ENCODE results near the gene PLCB2. TPM values are rescaled to one million over a fixed set of nuclear protein-coding genes. Genes with fewer than 3 reads are reported as not detected.

Gene PLCB2, protein sequence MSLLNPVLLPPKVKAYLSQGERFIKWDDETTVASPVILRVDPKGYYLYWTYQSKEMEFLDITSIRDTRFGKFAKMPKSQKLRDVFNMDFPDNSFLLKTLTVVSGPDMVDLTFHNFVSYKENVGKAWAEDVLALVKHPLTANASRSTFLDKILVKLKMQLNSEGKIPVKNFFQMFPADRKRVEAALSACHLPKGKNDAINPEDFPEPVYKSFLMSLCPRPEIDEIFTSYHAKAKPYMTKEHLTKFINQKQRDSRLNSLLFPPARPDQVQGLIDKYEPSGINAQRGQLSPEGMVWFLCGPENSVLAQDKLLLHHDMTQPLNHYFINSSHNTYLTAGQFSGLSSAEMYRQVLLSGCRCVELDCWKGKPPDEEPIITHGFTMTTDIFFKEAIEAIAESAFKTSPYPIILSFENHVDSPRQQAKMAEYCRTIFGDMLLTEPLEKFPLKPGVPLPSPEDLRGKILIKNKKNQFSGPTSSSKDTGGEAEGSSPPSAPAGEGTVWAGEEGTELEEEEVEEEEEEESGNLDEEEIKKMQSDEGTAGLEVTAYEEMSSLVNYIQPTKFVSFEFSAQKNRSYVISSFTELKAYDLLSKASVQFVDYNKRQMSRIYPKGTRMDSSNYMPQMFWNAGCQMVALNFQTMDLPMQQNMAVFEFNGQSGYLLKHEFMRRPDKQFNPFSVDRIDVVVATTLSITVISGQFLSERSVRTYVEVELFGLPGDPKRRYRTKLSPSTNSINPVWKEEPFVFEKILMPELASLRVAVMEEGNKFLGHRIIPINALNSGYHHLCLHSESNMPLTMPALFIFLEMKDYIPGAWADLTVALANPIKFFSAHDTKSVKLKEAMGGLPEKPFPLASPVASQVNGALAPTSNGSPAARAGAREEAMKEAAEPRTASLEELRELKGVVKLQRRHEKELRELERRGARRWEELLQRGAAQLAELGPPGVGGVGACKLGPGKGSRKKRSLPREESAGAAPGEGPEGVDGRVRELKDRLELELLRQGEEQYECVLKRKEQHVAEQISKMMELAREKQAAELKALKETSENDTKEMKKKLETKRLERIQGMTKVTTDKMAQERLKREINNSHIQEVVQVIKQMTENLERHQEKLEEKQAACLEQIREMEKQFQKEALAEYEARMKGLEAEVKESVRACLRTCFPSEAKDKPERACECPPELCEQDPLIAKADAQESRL
- 100 to 1,000 TPM; 156 to 166 TPM for total RNA-seq
- 10 to 100 TPM; 14.5 to 23.0 (median 22.2) TPM for polyA plus RNA-seq
- 43.1 to 282 (median 164) reads per million in 6 experiments for total RNA-seq

DNA sequence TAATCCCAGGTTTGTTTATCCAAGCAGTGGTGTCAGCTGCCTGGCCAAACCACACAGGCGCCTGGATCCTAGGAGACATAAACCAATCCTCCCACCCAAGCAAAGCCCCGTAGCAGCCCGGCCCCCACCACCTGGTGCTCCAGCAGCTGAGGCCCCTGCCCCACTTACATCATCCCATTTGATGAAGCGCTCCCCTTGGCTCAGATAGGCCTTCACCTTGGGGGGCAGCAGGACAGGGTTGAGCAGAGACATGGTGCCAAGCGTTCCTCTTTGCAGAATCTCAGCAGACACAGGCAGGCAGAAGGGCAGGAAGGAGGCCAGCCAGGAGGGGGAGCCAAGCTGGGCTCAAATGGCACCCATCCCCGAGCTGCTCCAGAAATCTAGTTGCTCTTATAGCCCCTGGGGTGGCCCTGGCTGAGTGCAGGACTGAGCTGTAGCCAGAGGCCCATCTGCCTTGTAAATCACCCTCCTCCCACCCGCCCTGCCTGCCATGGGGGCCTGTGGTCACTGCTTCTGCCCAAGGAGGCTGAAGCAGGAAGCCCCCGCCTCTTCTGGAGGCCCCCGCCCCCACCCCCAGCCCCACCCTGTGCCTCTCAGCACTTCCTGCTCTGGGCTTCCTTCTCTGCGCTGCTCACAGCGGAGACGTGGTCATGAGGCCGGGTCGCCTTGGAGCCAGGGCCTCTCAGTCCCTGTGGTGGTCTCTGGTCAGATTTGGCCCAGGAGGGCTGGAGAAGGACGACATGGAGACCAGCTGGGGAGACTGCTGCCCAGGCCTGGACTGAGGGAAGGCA lies at the start of gene PLCB2:
TSS of gene PLCB2 (minus strand) at position 515 of the 791 bp plus-strand sequence. CDS start at position 252, 263 bp downstream.
- Mint-ChIP-seq H3K4me3 (peak within 1 kb of the TSS; percentile 94 to 98 (median 96)), H3K9me3 (no peaks in the 10 kb centered on the region), H3K27ac (peak within 1 kb of the TSS; percentile 93 to 98 (median 97)), H3K36me3 (peaks cover 0 to 26% (median 0%) of the 10 kb centered on the region in 3 donors), H3K27me3 (no peaks in the 10 kb centered on the region), H3K4me1 (peaks cover 30 to 58% (median 55%) of the 10 kb centered on the region in 4 donors)
- DNase-seq, result peak; percentile 52 to 85 (median 70)
- peak; percentile 81 to 83 for ATAC-seq
- POLR2A ChIA-PET, result interaction anchor here (0.7 to 6.8 kb wide), 24 partner anchors 9 to 587 kb away, joined by 3 to 104 read pairs (median 4); partner anchors contain the start of genes ANKRD63, BAHD1, FSIP1 and INAFM2

DNA sequence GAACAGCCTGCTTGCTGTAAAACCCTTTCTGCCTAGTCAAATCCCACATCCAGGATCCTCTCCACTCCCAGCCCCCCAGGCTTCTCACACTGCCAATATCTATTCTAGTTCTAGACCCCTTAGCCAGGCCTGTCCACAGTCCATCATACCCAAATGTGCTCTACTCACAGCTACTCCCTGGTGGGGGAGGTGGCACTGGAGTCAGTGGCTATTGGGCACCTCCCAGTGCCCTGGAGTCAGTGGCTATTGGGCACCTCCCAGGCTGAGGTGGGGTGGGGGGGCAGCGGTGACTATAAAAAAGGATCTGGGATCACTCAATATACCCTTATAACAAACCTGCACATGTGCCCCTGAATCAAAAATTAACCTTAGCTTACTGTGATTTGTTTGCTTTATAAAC lies 49.5 kb upstream of the PLCB2 start:
- Mint-ChIP-seq H3K9me3 (no peaks in the 10 kb centered on the region), H3K27ac (no peak overlapping the region), H3K36me3 (no peaks in the 10 kb centered on the region), H3K4me3 (peak overlapping the region; percentile 52 to 88 (median 78)), H3K27me3 (peaks cover 3 to 33% (median 6%) of the 10 kb centered on the region in 5 donors), H3K4me1 (peaks cover 7 to 13% (median 10%) of the 10 kb centered on the region in 4 donors)
- POLR2A ChIA-PET, result interaction anchor here (1.4 to 2.2 kb wide), 3 partner anchors 11 to 95 kb away, joined by 3 to 8 read pairs (median 4); no protein-coding TSS in a partner anchor
- DNase-seq (no peak), ATAC-seq (no peak)

DNA sequence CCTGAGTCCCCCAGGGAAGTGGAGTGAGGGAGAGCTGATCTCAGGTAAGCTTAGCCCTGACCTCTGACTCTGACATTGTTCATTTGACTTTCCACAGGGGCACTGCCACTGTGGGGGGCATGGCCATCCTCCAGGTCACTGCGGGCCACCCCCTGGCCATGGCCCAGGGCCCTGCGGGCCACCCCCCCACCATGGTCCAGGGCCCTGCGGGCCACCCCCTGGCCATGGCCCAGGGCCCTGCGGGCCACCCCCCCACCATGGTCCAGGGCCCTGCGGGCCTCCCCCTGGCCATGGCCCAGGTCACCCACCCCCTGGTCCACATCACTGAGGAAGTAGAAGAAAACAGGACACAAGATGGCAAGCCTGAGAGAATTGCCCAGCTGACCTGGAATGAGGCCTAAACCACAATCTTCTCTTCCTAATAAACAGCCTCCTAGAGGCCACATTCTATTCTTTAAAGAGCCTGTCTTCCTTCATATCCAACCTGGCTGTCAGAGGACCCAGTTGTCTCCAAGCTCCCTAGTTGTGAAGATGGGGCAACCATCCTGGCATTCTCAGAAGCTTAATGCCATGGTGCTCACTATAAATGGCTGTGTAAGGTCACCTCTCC lies 48.3 kb upstream of the PLCB2 start:
- POLR2A ChIA-PET, result interaction anchor here (0.7 kb wide), 1 partner anchor 14 kb away, joined by 3 read pairs; no protein-coding TSS in a partner anchor
- Mint-ChIP-seq H3K9me3 (no peaks in the 10 kb centered on the region), H3K36me3 (no peaks in the 10 kb centered on the region), H3K4me3 (peak overlapping the region in 3 of 10 donors; percentile 19 to 23 (median 22)), H3K27me3 (peaks cover 3 to 33% (median 6%) of the 10 kb centered on the region in 5 donors), H3K27ac (peak overlapping the region in 1 of 10 donors; percentile 53), H3K4me1 (peaks cover 6 to 11% (median 8%) of the 10 kb centered on the region in 4 donors)
- no peak for ATAC-seq
- no peak for DNase-seq

DNA sequence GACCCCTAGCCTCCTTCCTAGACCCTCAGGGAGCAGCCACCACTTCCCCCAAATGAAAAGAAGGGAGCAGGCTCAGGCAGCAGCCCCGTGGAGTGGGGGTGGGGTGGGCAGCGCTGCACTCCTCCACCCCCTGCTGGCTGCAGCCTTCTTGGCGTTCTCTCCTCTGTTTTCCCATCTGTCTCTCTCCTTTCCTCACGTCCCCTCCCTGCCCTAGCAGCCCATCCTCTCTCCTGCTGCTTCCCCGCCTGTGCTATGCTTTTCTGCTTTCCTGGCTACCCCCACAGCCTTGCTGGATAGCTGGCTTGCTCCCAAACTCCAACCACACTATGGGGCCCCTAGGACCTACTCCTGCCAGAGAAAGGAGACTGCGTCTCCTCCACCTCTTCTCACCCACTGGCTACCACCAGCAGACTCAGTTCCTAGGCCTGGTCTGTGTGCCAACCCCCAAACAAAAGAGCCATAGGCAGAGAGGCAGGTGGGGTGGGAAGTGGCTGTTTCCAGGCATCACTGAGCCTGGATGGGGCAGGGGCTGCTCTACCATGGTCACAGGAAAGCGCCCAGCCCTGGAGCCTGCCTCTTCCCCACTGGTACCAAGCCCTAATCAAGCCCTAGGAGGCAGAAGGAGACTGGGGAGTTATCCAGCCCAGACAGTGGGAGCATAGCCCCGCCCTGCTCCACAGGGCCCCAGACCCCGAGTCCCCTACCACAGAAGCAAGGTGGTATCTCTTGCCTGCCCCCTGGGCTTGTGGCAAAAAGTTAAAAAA lies 46.9 kb upstream of the PLCB2 start:
- H3K27me3 Mint-ChIP-seq, result peaks cover 3 to 33% (median 6%) of the 10 kb centered on the region in 5 donors
- POLR2A ChIA-PET, result interaction anchor here (0.6 to 1.0 kb wide), 2 partner anchors 32 to 206 kb away, joined by 3 read pairs; no protein-coding TSS in a partner anchor
- DNase-seq (no peak), ATAC-seq (no peak)
- H3K36me3 Mint-ChIP-seq, result no peaks in the 10 kb centered on the region
- H3K4me3 Mint-ChIP-seq, result no peak overlapping the region
- H3K9me3 Mint-ChIP-seq, result no peaks in the 10 kb centered on the region
- no peak overlapping the region for H3K27ac Mint-ChIP-seq
- peaks cover 6 to 11% (median 8%) of the 10 kb centered on the region in 4 donors for H3K4me1 Mint-ChIP-seq

DNA sequence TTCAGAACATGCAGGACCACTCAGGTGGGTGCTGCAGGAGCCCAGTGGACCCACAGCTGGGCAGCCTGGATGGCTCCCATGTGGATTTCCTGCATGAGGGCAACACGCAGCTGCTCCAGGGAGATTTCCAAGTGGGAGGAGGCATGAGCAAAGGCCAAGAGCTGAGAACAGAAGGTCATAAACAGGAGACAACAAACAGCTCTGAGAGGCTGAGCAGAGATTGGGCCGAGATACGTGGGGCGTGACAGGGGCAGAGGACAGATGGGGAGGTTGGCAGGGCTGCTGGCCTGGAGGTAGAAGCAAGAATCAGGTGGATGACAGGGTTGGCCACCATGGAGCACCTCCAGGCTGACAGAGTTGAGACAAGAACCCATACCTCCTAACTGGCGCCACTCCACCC lies 46.0 kb upstream of the PLCB2 start:
- Mint-ChIP-seq H3K9me3 (no peaks in the 10 kb centered on the region), H3K4me1 (peaks cover 3 to 7% (median 4%) of the 10 kb centered on the region in 4 donors), H3K27ac (peak overlapping the region in 1 of 10 donors; percentile 83), H3K4me3 (no peak overlapping the region), H3K36me3 (no peaks in the 10 kb centered on the region), H3K27me3 (peaks cover 3 to 33% (median 6%) of the 10 kb centered on the region in 5 donors)
- peak in 1 of 10 donors; percentile 23 for DNase-seq
- ATAC-seq, result no peak
- POLR2A ChIA-PET, result no interaction called here

DNA sequence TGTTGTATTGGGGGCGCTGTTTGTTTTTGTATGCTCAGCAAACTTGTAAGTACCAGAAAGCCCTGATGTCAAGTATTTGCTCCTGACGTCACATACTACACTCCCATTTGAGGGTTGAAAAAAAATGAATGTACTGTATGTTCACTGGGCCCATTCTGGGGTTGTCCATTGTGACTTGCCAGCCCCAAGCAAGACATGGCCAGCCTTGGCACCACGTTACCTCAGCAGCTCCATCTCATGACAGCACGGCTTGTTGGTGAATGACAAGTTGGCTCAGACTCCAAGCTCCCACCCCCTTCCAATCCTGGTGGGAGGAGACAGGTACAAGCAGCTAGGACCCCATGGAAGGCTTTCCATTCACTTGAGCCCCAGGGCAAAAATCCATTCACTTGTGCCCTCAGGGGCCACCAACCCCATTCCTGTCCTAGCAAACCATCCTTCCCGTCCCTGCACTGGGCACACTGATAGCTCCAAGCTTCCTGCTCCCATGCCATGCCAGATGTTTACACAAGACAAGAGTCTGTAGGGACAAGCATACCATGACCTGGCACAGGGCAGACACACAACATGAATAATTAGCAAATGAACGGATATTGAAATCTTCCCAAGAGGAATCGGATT lies 44.7 kb upstream of the PLCB2 start:
- Mint-ChIP-seq H3K9me3 (no peaks in the 10 kb centered on the region), H3K27ac (no peak overlapping the region), H3K4me1 (peaks cover 0 to 7% (median under 1%) of the 10 kb centered on the region in 4 donors), H3K36me3 (no peaks in the 10 kb centered on the region), H3K4me3 (no peak overlapping the region), H3K27me3 (peaks cover 3 to 33% (median 6%) of the 10 kb centered on the region in 5 donors)
- ATAC-seq (no peak), DNase-seq (no peak)
- POLR2A ChIA-PET, result no interaction called here

DNA sequence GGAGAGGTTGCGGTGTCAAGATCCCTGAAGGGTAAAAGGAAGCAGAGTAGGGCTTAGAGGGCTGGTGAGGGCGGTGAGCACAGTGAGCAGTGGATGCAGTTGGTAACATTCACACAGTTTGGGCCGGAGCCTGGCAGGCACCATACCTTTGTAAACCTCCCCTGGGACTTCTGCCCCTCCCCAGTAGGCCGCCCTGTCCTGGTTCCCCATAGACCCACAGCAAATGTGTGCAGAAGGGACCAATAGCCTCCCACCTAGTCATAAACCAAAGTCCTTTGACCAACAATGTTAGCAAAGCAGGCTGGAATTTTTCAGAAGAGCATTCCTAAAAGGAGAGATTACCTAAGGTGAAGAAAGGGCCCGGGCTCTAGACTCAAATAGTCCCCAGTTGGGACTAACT lies 41.4 kb upstream of the PLCB2 start:
- no peak overlapping the region for H3K27ac Mint-ChIP-seq
- POLR2A ChIA-PET, result no interaction called here
- DNase-seq (no peak), ATAC-seq (no peak)
- H3K27me3 Mint-ChIP-seq, result peaks cover 0 to 9% (median 3%) of the 10 kb centered on the region in 5 donors
- no peak overlapping the region for H3K4me3 Mint-ChIP-seq
- no peaks in the 10 kb centered on the region for H3K36me3 Mint-ChIP-seq
- peaks cover 0 to 3% (median 1%) of the 10 kb centered on the region in 4 donors for H3K4me1 Mint-ChIP-seq
- no peaks in the 10 kb centered on the region for H3K9me3 Mint-ChIP-seq

DNA sequence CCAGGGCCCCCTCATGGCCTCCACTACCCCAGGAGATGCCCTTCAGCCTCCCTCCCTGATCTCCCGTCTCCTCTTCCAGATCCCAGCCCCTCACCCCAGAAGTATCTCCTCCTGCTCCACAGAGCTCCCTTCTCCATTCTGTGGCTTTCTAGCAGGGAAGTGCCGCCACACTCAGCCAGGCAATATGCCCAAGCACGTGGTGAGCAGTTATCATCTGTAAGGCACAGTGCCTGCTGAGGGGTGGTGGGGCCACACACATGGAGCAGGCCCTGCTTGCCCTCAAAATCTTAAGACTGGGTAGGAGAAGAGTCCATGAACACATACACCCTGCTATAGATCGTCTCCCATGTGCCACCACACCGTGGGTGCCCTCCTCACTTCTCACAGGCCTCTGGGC lies 40.7 kb upstream of the PLCB2 start:
- Mint-ChIP-seq H3K36me3 (no peaks in the 10 kb centered on the region), H3K4me3 (no peak overlapping the region), H3K27me3 (peaks cover 0 to 3% (median 0%) of the 10 kb centered on the region in 5 donors), H3K9me3 (no peaks in the 10 kb centered on the region), H3K4me1 (peaks cover 0 to 6% (median 2%) of the 10 kb centered on the region in 4 donors), H3K27ac (peak overlapping the region in 2 of 10 donors; percentile 27 to 62)
- POLR2A ChIA-PET, result no interaction called here
- DNase-seq, result no peak
- no peak for ATAC-seq

DNA sequence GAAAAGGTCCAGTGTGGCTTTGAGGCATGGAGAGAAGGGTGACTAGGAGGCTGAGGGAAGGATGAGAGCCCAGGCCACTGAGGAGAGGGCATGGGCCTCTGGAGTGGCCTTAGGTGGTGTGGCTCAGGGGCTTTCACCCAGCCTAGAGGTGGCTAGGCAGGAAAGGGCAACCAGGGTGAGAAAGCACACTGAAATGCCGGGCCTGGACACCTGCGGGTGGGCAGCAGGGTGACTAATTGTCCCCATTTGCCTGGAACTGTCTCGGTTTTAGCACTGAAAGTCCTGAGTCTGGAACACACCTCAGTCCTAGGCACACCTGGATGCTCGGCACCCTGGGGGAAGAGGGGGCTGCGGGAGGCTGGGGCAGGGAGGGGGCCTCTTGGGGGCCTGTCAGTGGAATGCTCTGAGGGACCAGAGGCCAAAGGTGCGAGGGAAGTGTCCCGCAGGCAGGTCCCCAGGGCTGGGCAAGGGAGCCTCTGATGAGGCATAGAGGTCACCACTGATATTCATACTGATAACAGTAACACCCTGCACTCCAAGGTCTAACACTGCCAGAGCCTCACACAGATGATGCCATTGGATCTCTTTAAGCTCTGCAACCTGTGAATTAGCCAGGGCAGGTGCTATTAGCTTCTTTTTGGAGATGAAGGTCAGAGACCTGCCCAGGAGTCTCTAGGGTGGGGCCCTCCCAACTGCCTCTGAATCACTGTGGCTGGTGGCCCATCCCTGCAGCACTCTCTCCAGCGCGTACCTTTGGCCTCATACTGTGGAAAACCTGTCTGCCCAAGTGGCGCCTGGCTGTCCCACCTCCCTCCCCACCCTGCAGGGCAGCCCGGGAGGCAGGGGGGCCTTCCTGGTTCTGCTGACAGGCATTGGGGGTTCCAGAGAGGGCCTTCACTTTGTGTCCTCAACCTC lies 40.1 kb upstream of the PLCB2 start:
- Mint-ChIP-seq H3K4me1 (peaks cover 0 to 6% (median 2%) of the 10 kb centered on the region in 4 donors), H3K27ac (no peak overlapping the region), H3K9me3 (no peaks in the 10 kb centered on the region), H3K36me3 (no peaks in the 10 kb centered on the region), H3K4me3 (no peak overlapping the region), H3K27me3 (no peaks in the 10 kb centered on the region)
- POLR2A ChIA-PET, result no interaction called here
- ATAC-seq (no peak), DNase-seq (no peak)

Measured in naive thymus-derived CD8-positive, alpha-beta T cell (primary cell).